ENCODE data around the gene NLRC4.

The NLRC4 gene

GRCh38 chr2:32242331-32242730 lies 22.4 kb downstream of the NLRC4 start:
- Histone ChIP-seq H3K9ac (ENCODE audit: low read length) (no peak overlapping the region), H3K4me1 (ENCODE audit: control insufficient read depth, low read depth, low read length) (no peaks in the 10 kb centered on the region), H3K9me3 (ENCODE audit: control insufficient read depth, low read depth, low read length) (no peaks in the 10 kb centered on the region)

GRCh38 chr2:32237996-32238395 lies 26.7 kb downstream of the NLRC4 start:
- Histone ChIP-seq H3K9me3 (ENCODE audit: control insufficient read depth, low read depth, low read length) (no peaks in the 10 kb centered on the region), H3K27ac (ENCODE audit: low read length) (no peak overlapping the region), H3K36me3 (ENCODE audit: control insufficient read depth, low read depth, low read length) (no peaks in the 10 kb centered on the region), H3K27me3 (ENCODE audit: control insufficient read depth, insufficient read depth, low read length) (no peaks in the 10 kb centered on the region), H3K4me3 (ENCODE audit: low read length) (no peak overlapping the region), H3K9ac (ENCODE audit: low read length) (no peak overlapping the region), H3K4me1 (ENCODE audit: control insufficient read depth, low read depth, low read length) (no peaks in the 10 kb centered on the region)

More at GRCh38 chr2:32242331-32242730, 22.4 kb downstream of the NLRC4 start:
- Histone ChIP-seq H3K27me3 (ENCODE audit: control insufficient read depth, insufficient read depth, low read length) (no peaks in the 10 kb centered on the region), H3K27ac (ENCODE audit: low read length) (no peak overlapping the region), H3K36me3 (ENCODE audit: control insufficient read depth, low read depth, low read length) (no peaks in the 10 kb centered on the region), H3K4me3 (ENCODE audit: low read length) (no peak overlapping the region)

GRCh38 chr2:32237488-32237887 lies 27.2 kb downstream of the NLRC4 start:
- H3K4me1 ChIP-seq (ENCODE audit: control insufficient read depth, low read depth, low read length): no peaks in the 10 kb centered on the region
- no peaks in the 10 kb centered on the region for H3K27me3 ChIP-seq (ENCODE audit: control insufficient read depth, insufficient read depth, low read length)
- H3K36me3 ChIP-seq (ENCODE audit: control insufficient read depth, low read depth, low read length): no peaks in the 10 kb centered on the region

GRCh38 chr2:32235315-32235714 lies 29.4 kb downstream of the NLRC4 start:
- Histone ChIP-seq H3K9ac (ENCODE audit: low read length) (no peak overlapping the region), H3K4me1 (ENCODE audit: control insufficient read depth, low read depth, low read length) (no peaks in the 10 kb centered on the region), H3K9me3 (ENCODE audit: control insufficient read depth, low read depth, low read length) (no peaks in the 10 kb centered on the region), H3K4me3 (ENCODE audit: low read length) (no peak overlapping the region), H3K36me3 (ENCODE audit: control insufficient read depth, low read depth, low read length) (no peaks in the 10 kb centered on the region), H3K27me3 (ENCODE audit: control insufficient read depth, insufficient read depth, low read length) (no peaks in the 10 kb centered on the region), H3K27ac (ENCODE audit: low read length) (no peak overlapping the region)

More at GRCh38 chr2:32237488-32237887, 27.2 kb downstream of the NLRC4 start:
- Histone ChIP-seq H3K4me3 (ENCODE audit: low read length) (no peak overlapping the region), H3K9ac (ENCODE audit: low read length) (no peak overlapping the region), H3K27ac (ENCODE audit: low read length) (no peak overlapping the region), H3K9me3 (ENCODE audit: control insufficient read depth, low read depth, low read length) (no peaks in the 10 kb centered on the region)

GRCh38 chr2:32231959-32232358 lies 32.7 kb downstream of the NLRC4 start:
- Histone ChIP-seq H3K9ac (ENCODE audit: low read length) (no peak overlapping the region), H3K4me3 (ENCODE audit: low read length) (no peak overlapping the region), H3K27ac (ENCODE audit: low read length) (no peak overlapping the region), H3K27me3 (ENCODE audit: control insufficient read depth, insufficient read depth, low read length) (no peaks in the 10 kb centered on the region), H3K4me1 (ENCODE audit: control insufficient read depth, low read depth, low read length) (peaks cover 6% of the 10 kb centered on the region), H3K36me3 (ENCODE audit: control insufficient read depth, low read depth, low read length) (no peaks in the 10 kb centered on the region), H3K9me3 (ENCODE audit: control insufficient read depth, low read depth, low read length) (no peaks in the 10 kb centered on the region)

GRCh38 chr2:32229635-32230034 lies 35.1 kb downstream of the NLRC4 start:
- Histone ChIP-seq H3K36me3 (ENCODE audit: control insufficient read depth, low read depth, low read length) (peaks cover 15% of the 10 kb centered on the region), H3K9ac (ENCODE audit: low read length) (no peak overlapping the region), H3K9me3 (ENCODE audit: control insufficient read depth, low read depth, low read length) (no peaks in the 10 kb centered on the region), H3K27ac (ENCODE audit: low read length) (no peak overlapping the region), H3K4me3 (ENCODE audit: low read length) (no peak overlapping the region), H3K27me3 (ENCODE audit: control insufficient read depth, insufficient read depth, low read length) (no peaks in the 10 kb centered on the region), H3K4me1 (ENCODE audit: control insufficient read depth, low read depth, low read length) (peaks cover 6% of the 10 kb centered on the region)

GRCh38 chr2:32228181-32228580 lies 36.5 kb downstream of the NLRC4 start:
- peaks cover 26% of the 10 kb centered on the region for H3K36me3 ChIP-seq (ENCODE audit: control insufficient read depth, low read depth, low read length)
- no peaks in the 10 kb centered on the region for H3K27me3 ChIP-seq (ENCODE audit: control insufficient read depth, insufficient read depth, low read length)
- peaks cover 6% of the 10 kb centered on the region for H3K4me1 ChIP-seq (ENCODE audit: control insufficient read depth, low read depth, low read length)
- H3K9ac ChIP-seq (ENCODE audit: low read length): no peak overlapping the region
- no peaks in the 10 kb centered on the region for H3K9me3 ChIP-seq (ENCODE audit: control insufficient read depth, low read depth, low read length)
- no peak overlapping the region for H3K4me3 ChIP-seq (ENCODE audit: low read length)
- H3K27ac ChIP-seq (ENCODE audit: low read length): no peak overlapping the region

GRCh38 chr2:32227492-32227891 lies 37.2 kb downstream of the NLRC4 start:
- peaks cover 30% of the 10 kb centered on the region for H3K36me3 ChIP-seq (ENCODE audit: control insufficient read depth, low read depth, low read length)
- no peak overlapping the region for H3K27ac ChIP-seq (ENCODE audit: low read length)
- H3K27me3 ChIP-seq (ENCODE audit: control insufficient read depth, insufficient read depth, low read length): no peaks in the 10 kb centered on the region
- no peak overlapping the region for H3K9ac ChIP-seq (ENCODE audit: low read length)
- peaks cover 6% of the 10 kb centered on the region for H3K4me1 ChIP-seq (ENCODE audit: control insufficient read depth, low read depth, low read length)
- no peaks in the 10 kb centered on the region for H3K9me3 ChIP-seq (ENCODE audit: control insufficient read depth, low read depth, low read length)
- no peak overlapping the region for H3K4me3 ChIP-seq (ENCODE audit: low read length)

GRCh38 chr2:32222966-32223365 lies 41.7 kb downstream of the NLRC4 start:
- Histone ChIP-seq H3K9ac (ENCODE audit: low read length) (no peak overlapping the region), H3K4me3 (ENCODE audit: low read length) (no peak overlapping the region), H3K36me3 (ENCODE audit: control insufficient read depth, low read depth, low read length) (peaks cover 41% of the 10 kb centered on the region), H3K27ac (ENCODE audit: low read length) (no peak overlapping the region), H3K27me3 (ENCODE audit: control insufficient read depth, insufficient read depth, low read length) (no peaks in the 10 kb centered on the region), H3K4me1 (ENCODE audit: control insufficient read depth, low read depth, low read length) (no peaks in the 10 kb centered on the region), H3K9me3 (ENCODE audit: control insufficient read depth, low read depth, low read length) (no peaks in the 10 kb centered on the region)

- H3K27me3 ChIP-seq (ENCODE audit: control insufficient read depth, insufficient read depth, low read length): no peaks in the 10 kb centered on the region
- H3K4me3 ChIP-seq (ENCODE audit: low read length): no peak overlapping the region
- H3K27ac ChIP-seq (ENCODE audit: low read length): no peak overlapping the region
- H3K4me1 ChIP-seq (ENCODE audit: control insufficient read depth, low read depth, low read length): no peaks in the 10 kb centered on the region
- peaks cover 32% of the 10 kb centered on the region for H3K36me3 ChIP-seq (ENCODE audit: control insufficient read depth, low read depth, low read length)
- H3K9ac ChIP-seq (ENCODE audit: low read length): no peak overlapping the region
- no peaks in the 10 kb centered on the region for H3K9me3 ChIP-seq (ENCODE audit: control insufficient read depth, low read depth, low read length)
Observed at GRCh38 chr2:32220445-32220844, 44.2 kb downstream of the NLRC4 start.

GRCh38 chr2:32212295-32212694 lies 52.4 kb downstream of the NLRC4 start:
- Histone ChIP-seq H3K9me3 (ENCODE audit: control insufficient read depth, low read depth, low read length) (no peaks in the 10 kb centered on the region), H3K4me1 (ENCODE audit: control insufficient read depth, low read depth, low read length) (no peaks in the 10 kb centered on the region), H3K9ac (ENCODE audit: low read length) (no peak overlapping the region), H3K36me3 (ENCODE audit: control insufficient read depth, low read depth, low read length) (no peaks in the 10 kb centered on the region), H3K4me3 (ENCODE audit: low read length) (no peak overlapping the region), H3K27ac (ENCODE audit: low read length) (no peak overlapping the region), H3K27me3 (ENCODE audit: control insufficient read depth, insufficient read depth, low read length) (no peaks in the 10 kb centered on the region)

- H3K4me3 ChIP-seq (ENCODE audit: low read length): no peak overlapping the region
- H3K27me3 ChIP-seq (ENCODE audit: control insufficient read depth, insufficient read depth, low read length): no peaks in the 10 kb centered on the region
- H3K27ac ChIP-seq (ENCODE audit: low read length): no peak overlapping the region
- no peaks in the 10 kb centered on the region for H3K36me3 ChIP-seq (ENCODE audit: control insufficient read depth, low read depth, low read length)
- H3K9ac ChIP-seq (ENCODE audit: low read length): no peak overlapping the region
- no peaks in the 10 kb centered on the region for H3K9me3 ChIP-seq (ENCODE audit: control insufficient read depth, low read depth, low read length)
- no peaks in the 10 kb centered on the region for H3K4me1 ChIP-seq (ENCODE audit: control insufficient read depth, low read depth, low read length)
Observed at GRCh38 chr2:32210767-32211408, 53.8 kb downstream of the NLRC4 start.

Data from iPS-18a (cell line).